Neural cell (in vitro differentiated cells): Measurements from ENCODE around the gene UROC1. TPM values are rescaled to one million over a fixed set of nuclear protein-coding genes. Genes with fewer than 3 reads are reported as not detected.

Experiments used
- H2AFZ ChIP-seq: fragments of 200-600, 300-800 bp; sonication (generic), shearing (Covaris generic); 2 replicates; pipeline ENCODE4 v1.6.0; 2014; ENCODE audit warnings: low read depth, mild to moderate bottlenecking, antibody characterized with exemption, low read length, moderate library complexity
- H3F3A ChIP-seq: fragments of 200-600 bp; shearing (Covaris generic); 2 replicates; pipeline ENCODE4 v1.6.1; 2016; ENCODE audit warnings: mild to moderate bottlenecking, moderate library complexity, mixed read lengths, antibody characterized with exemption, low read length; ENCODE audit not compliant: insufficient read depth, poor library complexity, severe bottlenecking
- H3K27ac ChIP-seq: fragments of 200-600, 300-800 bp; sonication (generic), shearing (Covaris generic); 2 replicates; pipeline ENCODE4 v1.5.1; 2014; ENCODE audit warnings: mild to moderate bottlenecking, low read length, moderate library complexity
- H3K27me3 ChIP-seq: fragments of 300-800, 200-600 bp; sonication (generic), shearing (Covaris generic); 2 replicates; pipeline ENCODE4 v1.6.0; 2014; ENCODE audit warnings: mild to moderate bottlenecking, low read depth, low read length, moderate library complexity; ENCODE audit not compliant: insufficient read depth
- H3K36me3 ChIP-seq: fragments of 300-800, 200-600 bp; sonication (generic), shearing (Covaris generic); 2 replicates; pipeline ENCODE4 v1.5.1; 2014; ENCODE audit warnings: mild to moderate bottlenecking, antibody characterized with exemption, low read length, moderate library complexity; ENCODE audit not compliant: insufficient read depth
- H3K4me2 ChIP-seq: fragments of 300-800, 200-600 bp; sonication (generic), shearing (Covaris generic); 2 replicates; pipeline ENCODE4 v1.6.0; 2014; ENCODE audit warnings: mild to moderate bottlenecking, low read length
- H3K4me3 ChIP-seq: fragments of 300-800, 200-600 bp; sonication (generic), shearing (Covaris generic); 2 replicates; pipeline ENCODE4 v1.5.1; 2014; ENCODE audit warnings: mild to moderate bottlenecking, low read length, moderate library complexity
- H3K79me2 ChIP-seq: fragments of 200-600 bp; shearing (Covaris generic); replicated peaks from 2 replicates; pipeline ENCODE4 v1.6.0; 2014; ENCODE audit warnings: mild to moderate bottlenecking, low read length, moderate library complexity; ENCODE audit not compliant: insufficient read depth
- H3K9ac ChIP-seq: fragments of 300-800, 200-600 bp; sonication (generic), shearing (Covaris generic); 2 replicates; pipeline ENCODE4 v1.6.1; 2016; ENCODE audit warnings: mild to moderate bottlenecking, low read length, mixed read lengths
- H3K9me2 ChIP-seq: fragments of 200-600 bp; shearing (Covaris generic); 2 replicates; pipeline ENCODE4 v1.6.1; 2016; ENCODE audit warnings: mild to moderate bottlenecking, low read length, mixed read lengths; ENCODE audit not compliant: insufficient read depth
- H3K9me3 ChIP-seq: fragments of 200-600, 300-800 bp; sonication (generic), shearing (Covaris generic); 2 replicates; pipeline ENCODE4 v1.6.1; 2016; ENCODE audit warnings: mild to moderate bottlenecking, mixed run types, low read length, moderate library complexity, mixed read lengths
- H4K20me1 ChIP-seq: fragments of 200-600 bp; shearing (Covaris generic); 2 replicates; pipeline ENCODE4 v1.6.1; 2016; ENCODE audit warnings: mild to moderate bottlenecking, mixed run types; ENCODE audit not compliant: insufficient read depth
- CTCF ChIP-seq: fragments of 450-650 bp; IDR thresholded peaks from 2 replicates; pipeline ENCODE4 v1.5.1; 2014; ENCODE audit warnings: antibody characterized with exemption, mild to moderate bottlenecking, moderate library complexity; ENCODE audit not compliant: poor library complexity, severe bottlenecking
- EP300 ChIP-seq: fragments of 450-650 bp; conservative IDR thresholded peaks from 2 replicates; pipeline ENCODE4 v1.6.1; 2014; ENCODE audit warnings: antibody characterized with exemption, mild to moderate bottlenecking, moderate library complexity; ENCODE audit not compliant: poor library complexity, severe bottlenecking
- EZH2 ChIP-seq: fragments of 200-600, 300-800 bp; shearing (Covaris generic), sonication (generic); IDR thresholded peaks from 2 replicates; pipeline ENCODE4 v1.6.1; 2014; ENCODE audit warnings: antibody characterized with exemption, low read length, borderline replicate concordance, mild to moderate bottlenecking; ENCODE audit not compliant: insufficient read depth, poor library complexity, severe bottlenecking
- MXI1 ChIP-seq: fragments of 450-650 bp; conservative IDR thresholded peaks from 2 replicates; pipeline ENCODE4 v1.6.1; 2014; ENCODE audit warnings: antibody characterized with exemption, mild to moderate bottlenecking; ENCODE audit not compliant: poor library complexity, severe bottlenecking
- POLR2AphosphoS5 ChIP-seq: IDR thresholded peaks from 2 replicates; pipeline ENCODE4 v1.6.1; 2012
- RAD21 ChIP-seq: fragments of 450-650 bp; conservative IDR thresholded peaks from 2 replicates; pipeline ENCODE4 v1.6.1; 2014; ENCODE audit warnings: antibody characterized with exemption, mild to moderate bottlenecking, moderate library complexity
- REST ChIP-seq: IDR thresholded peaks from 2 replicates; pipeline ENCODE4 v1.6.1; 2012; ENCODE audit warnings: borderline replicate concordance
- SMC3 ChIP-seq: fragments of 450-650 bp; conservative IDR thresholded peaks from 2 replicates; pipeline ENCODE4 v1.6.1; 2014; ENCODE audit warnings: antibody characterized with exemption, mild to moderate bottlenecking, moderate library complexity; ENCODE audit not compliant: poor library complexity
- TAF1 ChIP-seq: IDR thresholded peaks from 2 replicates; pipeline ENCODE4 v1.6.1; 2012; ENCODE audit warnings: low read depth
- polyA plus RNA-seq: library from polyadenylated mRNA; depleted of rRNA; stranded (reverse); fragments of >200 nt; gene quantifications from 2 replicates; pipeline ENCODE4 v1.2.3, GENCODE V29; 2014

The UROC1 gene
- polyA plus RNA-seq, 1 donor from 2014 or later: not detected

GRCh38 chr3:126476166-126477060 lies 41.2 kb downstream of the UROC1 start:
- H4K20me1 ChIP-seq: peaks cover 23% of the 10 kb centered on the region
- peak overlapping the region; percentile 67 for H3K27ac ChIP-seq
- H3K36me3 ChIP-seq: no peaks in the 10 kb centered on the region
- peak overlapping the region; percentile 35 for H3K4me2 ChIP-seq
- no peaks in the 10 kb centered on the region for H3K9me3 ChIP-seq
- H3K9me2 ChIP-seq: no peaks in the 10 kb centered on the region
- peak overlapping the region; percentile 69 for H3K4me3 ChIP-seq
- TF ChIP-seq EP300 (no peak), MXI1 (no peak), SMC3 (no peak), POLR2AphosphoS5 (no peak), REST (no peak), TAF1 (no peak), CTCF (no peak), EZH2 (no peak), RAD21 (no peak)
- H3K9ac ChIP-seq: peak overlapping the region; percentile 66
- no peaks in the 10 kb centered on the region for H3F3A ChIP-seq
- H3K27me3 ChIP-seq: no peaks in the 10 kb centered on the region
- H2AFZ ChIP-seq: peak overlapping the region; percentile 76
- H3K79me2 ChIP-seq: peaks cover 25% of the 10 kb centered on the region

GRCh38 chr3:126475413-126476114 lies 42.0 kb downstream of the UROC1 start, which contains the start of gene ZXDC:
TSS of gene ZXDC (minus strand) at chr3:126475891. CDS start at chr3:126475865, 26 bp downstream.
- Histone ChIP-seq H3K79me2 (peaks cover 33% of the 10 kb centered on the region), H3F3A (no peaks in the 10 kb centered on the region), H3K9ac (peak within 1 kb of the TSS; percentile 82), H4K20me1 (peaks cover 27% of the 10 kb centered on the region), H3K27ac (peak within 1 kb of the TSS; percentile 67), H3K9me3 (no peaks in the 10 kb centered on the region), H2AFZ (peak within 1 kb of the TSS; percentile 76), H3K9me2 (no peaks in the 10 kb centered on the region), H3K27me3 (no peaks in the 10 kb centered on the region), H3K4me3 (peak within 1 kb of the TSS; percentile 83), H3K36me3 (no peaks in the 10 kb centered on the region), H3K4me2 (peak within 1 kb of the TSS; percentile 84)
- TF ChIP-seq POLR2AphosphoS5 (peak; percentile 82), TAF1 (peak; percentile 64), REST (no peak), EP300 (peak; percentile 20), CTCF (peak; percentile 68), EZH2 (no peak), SMC3 (peak; percentile 56), RAD21 (peak; percentile 61), MXI1 (peak; percentile 31)
